Bone marrow (tissue), 2 donors: ENCODE measurements around the gene IGFL2.

Source experiments
- DNase-seq, 2 donors: peaks; one replicate each; lab custom pipeline; 2025; lab: John Stamatoyannopoulos, UW

IGFL2 gene

DNA sequence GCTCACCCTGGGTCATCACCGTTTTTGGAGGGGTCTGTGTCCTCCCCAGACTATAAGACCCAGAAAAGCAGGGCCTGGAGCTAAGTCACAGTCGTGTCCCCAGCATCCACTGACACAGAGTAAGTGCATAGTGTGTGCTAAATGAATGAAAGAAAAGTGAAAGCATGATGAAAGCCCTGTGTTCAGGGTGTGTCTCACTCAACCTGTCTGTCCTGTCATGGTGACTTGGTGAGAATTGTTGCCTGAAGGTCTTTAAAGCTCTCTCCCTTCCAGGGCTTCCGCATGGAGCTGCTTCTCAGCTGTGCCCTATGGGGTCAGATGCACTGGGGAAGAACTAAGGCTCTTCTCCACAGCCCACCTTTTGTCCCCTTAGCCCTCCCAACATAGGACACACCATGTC lies 61.0 kb downstream of the IGFL2 start:
- no peak for DNase-seq

DNA sequence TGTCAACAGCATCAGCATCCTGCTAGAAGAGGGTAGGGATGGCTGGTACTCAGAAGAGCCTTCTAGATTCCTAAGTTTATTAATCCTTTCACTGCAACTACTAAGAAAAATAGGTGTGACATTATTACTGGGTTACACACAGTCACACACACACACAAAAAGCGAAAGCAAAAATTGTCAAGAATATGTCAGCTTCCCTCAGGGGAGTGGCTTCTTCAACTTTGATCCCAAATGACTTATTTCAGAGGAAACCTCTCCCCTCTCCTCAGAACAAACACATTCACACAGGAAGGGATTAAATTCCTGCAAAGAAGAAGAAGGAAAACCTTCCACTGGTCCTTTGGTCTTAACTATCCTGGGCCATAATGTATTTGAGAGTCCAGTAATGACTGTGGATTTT lies 61.4 kb downstream of the IGFL2 start:
- no peak for DNase-seq

DNA sequence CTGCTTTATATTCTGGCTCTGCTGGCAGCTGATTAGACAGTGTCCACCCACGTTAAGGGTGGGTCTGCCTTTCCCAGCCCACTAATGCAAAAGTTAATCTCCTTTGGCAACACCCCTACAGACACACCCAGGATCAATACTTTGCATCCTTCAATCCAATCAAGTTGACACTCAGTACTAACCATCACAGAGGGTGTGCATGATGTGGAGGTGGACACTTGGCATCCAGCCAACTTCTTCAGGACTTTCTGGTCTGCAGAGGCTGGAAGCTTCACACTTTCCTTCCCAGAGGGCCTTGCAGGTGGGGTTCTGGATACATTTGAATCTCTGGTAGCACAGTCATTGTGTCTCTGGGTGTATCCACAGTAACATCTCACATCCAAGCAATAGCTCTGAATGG lies 62.6 kb downstream of the IGFL2 start:
- DNase-seq = no peak
